HepG2 (cell line): Measurements from ENCODE around the gene ZFAND3. TPM values are rescaled to one million over a fixed set of nuclear protein-coding genes. Genes with fewer than 3 reads are reported as not detected.
A peak's percentile ranks its signal among the peaks of the same experiment; 100 is the strongest.

Experiments used
- CEBPG ChIP-seq: IDR thresholded peaks from 2 replicates; pipeline ENCODE4 v1.6.1; 2016
- FLYWCH1 ChIP-seq: sonication (generic); formaldehyde crosslinking; IDR thresholded peaks from 2 replicates; pipeline ENCODE4 v1.8.1; 2023; ENCODE audit warnings: mild to moderate bottlenecking, missing genetic modification reagents
- FOXA3 ChIP-seq: IDR thresholded peaks from 2 replicates; pipeline ENCODE4 v1.6.1; 2016; ENCODE audit warnings: missing genetic modification reagents, missing compliant biosample characterization
- HMG20B ChIP-seq: conservative IDR thresholded peaks from 2 replicates; pipeline ENCODE4 v1.6.1; 2016; ENCODE audit warnings: missing genetic modification reagents, missing compliant biosample characterization
- LCORL ChIP-seq, 2 experiments: fragments of 450-650 bp in 1 of 2; sonication (generic) in 1 of 2; formaldehyde crosslinking in 1 of 2; IDR thresholded peaks; 2 replicates each; pipeline versions ENCODE4 v1.5.0 to v1.6.1; 2017 to 2020; ENCODE audit warnings: antibody characterized with exemption in 1 of 2, missing genetic modification reagents in 1 of 2
- NCOR1 ChIP-seq: fragments of 200-600 bp; sonication (generic); IDR thresholded peaks from 2 replicates; pipeline ENCODE4 v1.7.0; 2017; ENCODE audit warnings: antibody characterized with exemption, low read length, borderline replicate concordance
- REPIN1 ChIP-seq: sonication (generic); formaldehyde crosslinking; IDR thresholded peaks from 2 replicates; pipeline ENCODE4 v1.8.0; 2022; ENCODE audit warnings: missing genetic modification reagents, low read depth, mild to moderate bottlenecking, borderline replicate concordance
- SOX5 ChIP-seq: IDR thresholded peaks from 2 replicates; pipeline ENCODE4 v1.6.1; 2016; ENCODE audit warnings: borderline replicate concordance
- ZNF746 ChIP-seq: sonication (generic); formaldehyde crosslinking; IDR thresholded peaks from 2 replicates; pipeline ENCODE4 v1.8.0; 2022; ENCODE audit warnings: mild to moderate bottlenecking, missing genetic modification reagents
- ZNF777 ChIP-seq: sonication (generic); formaldehyde crosslinking; IDR thresholded peaks from 2 replicates; pipeline ENCODE4 v1.4.0; 2020; ENCODE audit warnings: missing genetic modification reagents
- polyA plus RNA-seq, 8 experiments: library from polyadenylated mRNA; depleted of rRNA in 3 of 8; stranded (reverse) in 7 of 8; unstranded in 1 of 8; fragments of >200 nt; fragmentation: Illumina TruSeq in 4 of 8; extraction: Trizol in 4 of 8; gene quantifications; 2 replicates each; pipeline versions ENCODE4 v1.2.1 to v1.2.3, GENCODE V29; 2011 to 2016; ENCODE audit warnings: low read depth in 4 of 8, missing spikeins in 1 of 8, mixed read lengths in 1 of 8; ENCODE audit not compliant: insufficient read depth in 1 of 8
- total RNA-seq, 5 experiments: library from RNA; depleted of rRNA; stranded (reverse); fragments of >200 nt; fragmentation: Illumina TruSeq; extraction: Trizol; gene quantifications; 2 replicates each; pipeline ENCODE4 v1.2.3, GENCODE V29; 2016; ENCODE audit warnings: low read depth in 1 of 5
- TF ChIP-seq, protein P1 (sequence below): sonication (generic); formaldehyde crosslinking; IDR thresholded peaks from 2 replicates; pipeline ENCODE4 v1.5.1; 2020; ENCODE audit warnings: mild to moderate bottlenecking, missing genetic modification reagents, moderate library complexity
- TF ChIP-seq, protein P2 (sequence below): sonication (generic); formaldehyde crosslinking; IDR thresholded peaks from 2 replicates; pipeline ENCODE4 v1.4.0; 2020; ENCODE audit warnings: low read depth, missing genetic modification reagents
- TF ChIP-seq, protein P3 (sequence below): sonication (generic); formaldehyde crosslinking; conservative IDR thresholded peaks from 2 replicates; pipeline ENCODE4 v1.4.0; 2020; ENCODE audit warnings: missing genetic modification reagents
- TF ChIP-seq, protein P4 (sequence below): IDR thresholded peaks from 2 replicates; pipeline ENCODE4 v1.6.1; 2016; ENCODE audit warnings: mild to moderate bottlenecking
- TF ChIP-seq, protein P5 (sequence below): sonication (generic); formaldehyde crosslinking; IDR thresholded peaks from 2 replicates; pipeline ENCODE4 v1.4.0; 2020; ENCODE audit warnings: missing genetic modification reagents, borderline replicate concordance

The ZFAND3 gene
- total and polyA plus RNA-seq, 2 of the 13 experiments (the other 11 are each of a cell fraction or from before 2014, with no cell fraction given) = 16.4 to 17.1 TPM

DNA sequence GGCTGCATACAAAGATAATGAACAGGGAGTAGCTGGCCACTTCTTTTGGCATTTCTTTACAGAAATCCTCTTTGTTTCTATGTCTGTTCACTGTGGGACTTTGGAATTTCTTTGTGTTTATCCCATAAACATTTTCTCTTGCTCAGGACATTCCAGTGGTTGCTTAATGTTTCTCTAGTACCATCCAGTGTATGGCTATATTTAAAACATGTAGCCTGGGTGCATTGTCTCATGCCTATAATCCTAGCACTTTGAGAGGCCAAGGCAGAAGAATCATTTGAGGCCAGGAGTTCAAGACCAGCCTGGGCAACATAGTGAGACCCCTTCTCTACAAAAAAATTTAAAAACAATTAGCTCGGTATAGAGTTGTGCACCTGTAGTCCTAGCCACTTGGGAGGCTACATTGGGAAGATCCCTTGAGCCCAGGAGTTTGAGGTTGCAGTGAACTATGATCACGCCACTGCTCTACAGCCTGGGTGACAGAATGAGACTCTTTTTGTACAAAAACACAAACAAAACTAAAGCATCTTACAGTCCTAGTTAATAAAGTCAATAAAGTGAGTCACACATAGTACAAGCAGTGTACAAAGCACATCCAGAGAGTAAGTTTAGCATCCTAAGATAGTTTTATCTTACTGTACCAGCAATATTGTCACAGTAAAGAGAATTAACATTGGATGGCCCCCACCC is 63.3 kb downstream of the ZFAND3 start (continued):
- TF ChIP-seq, protein P1, sequence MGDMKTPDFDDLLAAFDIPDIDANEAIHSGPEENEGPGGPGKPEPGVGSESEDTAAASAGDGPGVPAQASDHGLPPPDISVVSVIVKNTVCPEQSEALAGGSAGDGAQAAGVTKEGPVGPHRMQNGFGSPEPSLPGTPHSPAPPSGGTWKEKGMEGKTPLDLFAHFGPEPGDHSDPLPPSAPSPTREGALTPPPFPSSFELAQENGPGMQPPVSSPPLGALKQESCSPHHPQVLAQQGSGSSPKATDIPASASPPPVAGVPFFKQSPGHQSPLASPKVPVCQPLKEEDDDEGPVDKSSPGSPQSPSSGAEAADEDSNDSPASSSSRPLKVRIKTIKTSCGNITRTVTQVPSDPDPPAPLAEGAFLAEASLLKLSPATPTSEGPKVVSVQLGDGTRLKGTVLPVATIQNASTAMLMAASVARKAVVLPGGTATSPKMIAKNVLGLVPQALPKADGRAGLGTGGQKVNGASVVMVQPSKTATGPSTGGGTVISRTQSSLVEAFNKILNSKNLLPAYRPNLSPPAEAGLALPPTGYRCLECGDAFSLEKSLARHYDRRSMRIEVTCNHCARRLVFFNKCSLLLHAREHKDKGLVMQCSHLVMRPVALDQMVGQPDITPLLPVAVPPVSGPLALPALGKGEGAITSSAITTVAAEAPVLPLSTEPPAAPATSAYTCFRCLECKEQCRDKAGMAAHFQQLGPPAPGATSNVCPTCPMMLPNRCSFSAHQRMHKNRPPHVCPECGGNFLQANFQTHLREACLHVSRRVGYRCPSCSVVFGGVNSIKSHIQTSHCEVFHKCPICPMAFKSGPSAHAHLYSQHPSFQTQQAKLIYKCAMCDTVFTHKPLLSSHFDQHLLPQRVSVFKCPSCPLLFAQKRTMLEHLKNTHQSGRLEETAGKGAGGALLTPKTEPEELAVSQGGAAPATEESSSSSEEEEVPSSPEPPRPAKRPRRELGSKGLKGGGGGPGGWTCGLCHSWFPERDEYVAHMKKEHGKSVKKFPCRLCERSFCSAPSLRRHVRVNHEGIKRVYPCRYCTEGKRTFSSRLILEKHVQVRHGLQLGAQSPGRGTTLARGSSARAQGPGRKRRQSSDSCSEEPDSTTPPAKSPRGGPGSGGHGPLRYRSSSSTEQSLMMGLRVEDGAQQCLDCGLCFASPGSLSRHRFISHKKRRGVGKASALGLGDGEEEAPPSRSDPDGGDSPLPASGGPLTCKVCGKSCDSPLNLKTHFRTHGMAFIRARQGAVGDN (CRISPR knock-in tag) = no peak
- TF ChIP-seq FLYWCH1 (CRISPR knock-in tag) (no peak), SOX5 (peak; percentile 56), ZNF777 (CRISPR knock-in tag) (no peak), CEBPG (peak; percentile 81), ZNF746 (no peak), REPIN1 (no peak), HMG20B (CRISPR knock-in tag) (no peak), FOXA3 (CRISPR knock-in tag) (peak; percentile 75), LCORL (IDR thresholded peaks at IDR 0.05) (no peak), LCORL (CRISPR knock-in tag; IDR thresholded peaks at IDR 0.05) (0 out of 2 replicates have a peak, but pooled peaks have one; percentile 26), NCOR1 (0 out of 2 replicates have a peak, but pooled peaks have one; percentile 32)
- TF ChIP-seq, protein P2, sequence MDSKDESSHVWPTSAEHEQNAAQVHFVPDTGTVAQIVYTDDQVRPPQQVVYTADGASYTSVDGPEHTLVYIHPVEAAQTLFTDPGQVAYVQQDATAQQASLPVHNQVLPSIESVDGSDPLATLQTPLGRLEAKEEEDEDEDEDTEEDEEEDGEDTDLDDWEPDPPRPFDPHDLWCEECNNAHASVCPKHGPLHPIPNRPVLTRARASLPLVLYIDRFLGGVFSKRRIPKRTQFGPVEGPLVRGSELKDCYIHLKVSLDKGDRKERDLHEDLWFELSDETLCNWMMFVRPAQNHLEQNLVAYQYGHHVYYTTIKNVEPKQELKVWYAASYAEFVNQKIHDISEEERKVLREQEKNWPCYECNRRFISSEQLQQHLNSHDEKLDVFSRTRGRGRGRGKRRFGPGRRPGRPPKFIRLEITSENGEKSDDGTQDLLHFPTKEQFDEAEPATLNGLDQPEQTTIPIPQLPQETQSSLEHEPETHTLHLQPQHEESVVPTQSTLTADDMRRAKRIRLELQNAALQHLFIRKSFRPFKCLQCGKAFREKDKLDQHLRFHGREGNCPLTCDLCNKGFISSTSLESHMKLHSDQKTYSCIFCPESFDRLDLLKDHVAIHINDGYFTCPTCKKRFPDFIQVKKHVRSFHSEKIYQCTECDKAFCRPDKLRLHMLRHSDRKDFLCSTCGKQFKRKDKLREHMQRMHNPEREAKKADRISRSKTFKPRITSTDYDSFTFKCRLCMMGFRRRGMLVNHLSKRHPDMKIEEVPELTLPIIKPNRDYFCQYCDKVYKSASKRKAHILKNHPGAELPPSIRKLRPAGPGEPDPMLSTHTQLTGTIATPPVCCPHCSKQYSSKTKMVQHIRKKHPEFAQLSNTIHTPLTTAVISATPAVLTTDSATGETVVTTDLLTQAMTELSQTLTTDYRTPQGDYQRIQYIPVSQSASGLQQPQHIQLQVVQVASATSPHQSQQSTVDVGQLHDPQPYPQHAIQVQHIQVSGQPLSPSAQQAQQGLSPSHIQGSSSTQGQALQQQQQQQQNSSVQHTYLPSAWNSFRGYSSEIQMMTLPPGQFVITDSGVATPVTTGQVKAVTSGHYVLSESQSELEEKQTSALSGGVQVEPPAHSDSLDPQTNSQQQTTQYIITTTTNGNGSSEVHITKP (CRISPR knock-in tag) = 0 out of 2 replicates have a peak, but pooled peaks have one; percentile 23
- TF ChIP-seq, protein P3, sequence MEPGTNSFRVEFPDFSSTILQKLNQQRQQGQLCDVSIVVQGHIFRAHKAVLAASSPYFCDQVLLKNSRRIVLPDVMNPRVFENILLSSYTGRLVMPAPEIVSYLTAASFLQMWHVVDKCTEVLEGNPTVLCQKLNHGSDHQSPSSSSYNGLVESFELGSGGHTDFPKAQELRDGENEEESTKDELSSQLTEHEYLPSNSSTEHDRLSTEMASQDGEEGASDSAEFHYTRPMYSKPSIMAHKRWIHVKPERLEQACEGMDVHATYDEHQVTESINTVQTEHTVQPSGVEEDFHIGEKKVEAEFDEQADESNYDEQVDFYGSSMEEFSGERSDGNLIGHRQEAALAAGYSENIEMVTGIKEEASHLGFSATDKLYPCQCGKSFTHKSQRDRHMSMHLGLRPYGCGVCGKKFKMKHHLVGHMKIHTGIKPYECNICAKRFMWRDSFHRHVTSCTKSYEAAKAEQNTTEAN = 0 out of 2 replicates have a peak, but pooled peaks have one; percentile 35
- TF ChIP-seq, protein P4, sequence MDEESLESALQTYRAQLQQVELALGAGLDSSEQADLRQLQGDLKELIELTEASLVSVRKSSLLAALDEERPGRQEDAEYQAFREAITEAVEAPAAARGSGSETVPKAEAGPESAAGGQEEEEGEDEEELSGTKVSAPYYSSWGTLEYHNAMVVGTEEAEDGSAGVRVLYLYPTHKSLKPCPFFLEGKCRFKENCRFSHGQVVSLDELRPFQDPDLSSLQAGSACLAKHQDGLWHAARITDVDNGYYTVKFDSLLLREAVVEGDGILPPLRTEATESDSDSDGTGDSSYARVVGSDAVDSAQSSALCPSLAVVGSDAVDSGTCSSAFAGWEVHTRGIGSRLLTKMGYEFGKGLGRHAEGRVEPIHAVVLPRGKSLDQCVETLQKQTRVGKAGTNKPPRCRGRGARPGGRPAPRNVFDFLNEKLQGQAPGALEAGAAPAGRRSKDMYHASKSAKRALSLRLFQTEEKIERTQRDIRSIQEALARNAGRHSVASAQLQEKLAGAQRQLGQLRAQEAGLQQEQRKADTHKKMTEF = peak; percentile 41; the same call in 1 of the 2 replicates
- TF ChIP-seq, protein P5, sequence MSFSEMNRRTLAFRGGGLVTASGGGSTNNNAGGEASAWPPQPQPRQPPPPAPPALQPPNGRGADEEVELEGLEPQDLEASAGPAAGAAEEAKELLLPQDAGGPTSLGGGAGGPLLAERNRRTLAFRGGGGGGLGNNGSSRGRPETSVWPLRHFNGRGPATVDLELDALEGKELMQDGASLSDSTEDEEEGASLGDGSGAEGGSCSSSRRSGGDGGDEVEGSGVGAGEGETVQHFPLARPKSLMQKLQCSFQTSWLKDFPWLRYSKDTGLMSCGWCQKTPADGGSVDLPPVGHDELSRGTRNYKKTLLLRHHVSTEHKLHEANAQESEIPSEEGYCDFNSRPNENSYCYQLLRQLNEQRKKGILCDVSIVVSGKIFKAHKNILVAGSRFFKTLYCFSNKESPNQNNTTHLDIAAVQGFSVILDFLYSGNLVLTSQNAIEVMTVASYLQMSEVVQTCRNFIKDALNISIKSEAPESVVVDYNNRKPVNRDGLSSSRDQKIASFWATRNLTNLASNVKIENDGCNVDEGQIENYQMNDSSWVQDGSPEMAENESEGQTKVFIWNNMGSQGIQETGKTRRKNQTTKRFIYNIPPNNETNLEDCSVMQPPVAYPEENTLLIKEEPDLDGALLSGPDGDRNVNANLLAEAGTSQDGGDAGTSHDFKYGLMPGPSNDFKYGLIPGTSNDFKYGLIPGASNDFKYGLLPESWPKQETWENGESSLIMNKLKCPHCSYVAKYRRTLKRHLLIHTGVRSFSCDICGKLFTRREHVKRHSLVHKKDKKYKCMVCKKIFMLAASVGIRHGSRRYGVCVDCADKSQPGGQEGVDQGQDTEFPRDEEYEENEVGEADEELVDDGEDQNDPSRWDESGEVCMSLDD (CRISPR knock-in tag) = no peak
